K562 (cell line): ENCODE data around the gene PCDHGB5. TPM values are rescaled to one million over a fixed set of nuclear protein-coding genes. Genes with fewer than 3 reads are reported as not detected.
"Not testable (repeated sequence)": the region's sequence is repeated elsewhere in the genome, so short reads cannot be mapped to it uniquely, and the experiment has no call there.

ENCODE experiments used
- ATAC-seq: fragments of 200-7000 bp; cut with Tn5 transposase; 3 replicates; pipeline ENCODE4 v1.9.1; 2020; ENCODE audit warnings: moderate library complexity
- BruUV-seq: library from RNA; stranded (reverse); fragments of 400-500 nt; replicated peaks from 2 replicates; lab custom pipeline; 2021; lab: Mats Ljungman, UMichigan
- CTCF ChIA-PET: fragments of 300-600 bp; formaldehyde crosslinking; extraction: SDS; loops from one replicate; lab custom pipeline; 2021; ENCODE audit warnings: low intra/inter-chr PET ratio; lab: Yijun Ruan, JAX
- POLR2A ChIA-PET: fragments of 300-600, 350-650 bp; sonication (Branson Sonifier 250); formaldehyde crosslinking; extraction: SDS; loops from one replicate; lab custom pipeline; 2021; ENCODE audit warnings: antibody characterized with exemption, inconsistent platforms; lab: Yijun Ruan, JAX
- DNase-seq, 4 experiments: peaks; one replicate each; pipeline versions ENCODE4 v3.0.0 to v3.0.0-alpha.2; 2011 to 2018; ENCODE audit warnings: low spot score in 3 of 4, mixed read lengths in 3 of 4; ENCODE audit errors: extremely low read depth in 1 of 4
- FAIRE-seq: peaks from 2 replicates; lab custom pipeline; 2011; peaks lifted over from hg19 to GRCh38; lab: Jason Lieb, UNC
- H2AFZ ChIP-seq: 2 replicates; pipeline ENCODE4 v1.6.0; 2011; ENCODE audit warnings: low read depth, low read length, control low read depth, inconsistent platforms
- H3K27ac ChIP-seq: fragments of 200-600 bp; 3 replicates; pipeline ENCODE4 v1.8.0; 2011; ENCODE audit warnings: low read depth, mild to moderate bottlenecking, control low read depth, inconsistent platforms, low read length, moderate library complexity, mixed read lengths; ENCODE audit errors: extremely low read depth
- H3K27me3 ChIP-seq, 2 experiments: fragments of 300-600 bp in 1 of 2; 2 replicates in 1 of 2; 3 replicates in 1 of 2; pipeline versions ENCODE4 v1.6.0 to v1.8.0; 2011; ENCODE audit warnings: inconsistent platforms in 2 of 2, low read length in 2 of 2, mild to moderate bottlenecking in 1 of 2, mixed read lengths in 1 of 2, moderate library complexity in 1 of 2; ENCODE audit not compliant: control insufficient read depth in 2 of 2, insufficient read depth in 2 of 2
- H3K36me3 ChIP-seq: fragments of 300-600 bp; 3 replicates; pipeline ENCODE4 v1.8.0; 2011; ENCODE audit warnings: mild to moderate bottlenecking, low read length, inconsistent platforms; ENCODE audit not compliant: control insufficient read depth, insufficient read depth
- H3K4me1 ChIP-seq, 2 experiments: fragments of 200-600 bp in 1 of 2; replicated peaks in 1 of 2; 2 replicates in 1 of 2; 3 replicates in 1 of 2; pipeline versions ENCODE4 v1.5.1 to v1.8.0; 2011; ENCODE audit warnings: inconsistent platforms in 2 of 2, low read length in 2 of 2, mild to moderate bottlenecking in 1 of 2, mixed read lengths in 1 of 2, moderate library complexity in 1 of 2; ENCODE audit not compliant: control insufficient read depth in 2 of 2, insufficient read depth in 2 of 2
- H3K4me2 ChIP-seq: 2 replicates; pipeline ENCODE4 v1.6.1; 2011; ENCODE audit warnings: low read length, control low read depth, inconsistent platforms, mixed read lengths; ENCODE audit not compliant: insufficient read depth
- H3K4me3 ChIP-seq: fragments of 200-600 bp; sonication (generic), shearing (Covaris generic); 2 replicates; pipeline ENCODE4 v1.5.1; 2016; ENCODE audit warnings: control low read depth, inconsistent platforms
- H3K79me2 ChIP-seq: fragments of 200-600 bp; 3 replicates; pipeline ENCODE4 v1.8.0; 2011; ENCODE audit warnings: low read length, inconsistent platforms; ENCODE audit not compliant: control insufficient read depth, insufficient read depth
- H3K9ac ChIP-seq, 2 experiments: 2 replicates each; pipeline versions ENCODE4 v1.6.0 to v1.6.1; 2011; ENCODE audit warnings: low read depth in 2 of 2, low read length in 2 of 2, control low read depth in 1 of 2, inconsistent platforms in 1 of 2, mild to moderate bottlenecking in 1 of 2, mixed read lengths in 1 of 2; ENCODE audit not compliant: insufficient read depth in 1 of 2
- H3K9me1 ChIP-seq: one replicate; pipeline ENCODE4 v1.6.0; 2011; ENCODE audit warnings: inconsistent platforms, mild to moderate bottlenecking, low read length, moderate library complexity; ENCODE audit not compliant: control insufficient read depth, insufficient read depth
- H3K9me3 ChIP-seq: replicated peaks from 2 replicates; pipeline ENCODE4 v1.5.1; 2011; ENCODE audit warnings: low read depth, low read length, inconsistent platforms; ENCODE audit not compliant: control insufficient read depth, insufficient read depth
- H4K20me1 ChIP-seq: replicated peaks from 2 replicates; pipeline ENCODE4 v1.6.1; 2011; ENCODE audit warnings: low read length, inconsistent platforms, mixed read lengths; ENCODE audit not compliant: control insufficient read depth, insufficient read depth
- CTCF ChIP-seq, 3 experiments: IDR thresholded peaks in 2 of 3; conservative IDR thresholded peaks in 1 of 3; 2 replicates each; pipeline ENCODE4 v1.5.1; 2011 to 2012; ENCODE audit warnings: low read length in 3 of 3, mild to moderate bottlenecking in 3 of 3, control low read depth in 2 of 3, improper control_type of control experiment in 1 of 3, inconsistent platforms in 1 of 3, low read depth in 1 of 3, mixed read lengths in 1 of 3, moderate library complexity in 1 of 3; ENCODE audit not compliant: insufficient read depth in 2 of 3
- NRF1 ChIP-seq, 2 experiments: fragments of 450-650 bp; IDR thresholded peaks in 1 of 2; conservative IDR thresholded peaks in 1 of 2; 2 replicates each; pipeline ENCODE4 v1.6.1; 2014; ENCODE audit warnings: mild to moderate bottlenecking in 2 of 2
- RAD21 ChIP-seq, 2 experiments: fragments of 250-450 bp in 1 of 2; fragments of 450-650 bp in 1 of 2; sonication (Bioruptor Pico) in 1 of 2; formaldehyde crosslinking in 1 of 2; IDR thresholded peaks in 1 of 2; conservative IDR thresholded peaks in 1 of 2; 2 replicates each; pipeline versions ENCODE4 v1.4.0 to v1.8.0; 2020 to 2022; ENCODE audit warnings: mild to moderate bottlenecking in 2 of 2, moderate library complexity in 1 of 2
- WGBS: fragments of 100-300 bp; shearing (Covaris generic); methylation state at CpG from one replicate; pipeline ENCODE4 v1.1.6; 2016; ENCODE audit warnings: low coverage, mixed read lengths; ENCODE audit not compliant: insufficient coverage; ENCODE audit errors: missing lambda C conversion rate; 5-methylcytosine and 5-hydroxymethylcytosine counted together
- in situ Hi-C: fragments of 300-500 bp; cut with MboI; formaldehyde crosslinking; loops from 4 replicates; pipeline ENCODE4 v1.15.0; 2018; ENCODE audit warnings: inconsistent platforms, mixed read lengths
- intact Hi-C: fragments of 100-400 bp; cut with micrococcal nuclease; formaldehyde crosslinking; loops from 2 replicates; pipeline ENCODE4 v1.14.2; 2022
- polyA plus RNA-seq, 8 experiments: library from polyadenylated mRNA; depleted of rRNA in 4 of 8; stranded (reverse) in 5 of 8; unstranded in 3 of 8; fragments of >200 nt; fragmentation: Nextera tagmentation in 2 of 8; fragmentation: Illumina TruSeq in 1 of 8; extraction: Ambion mirVana in 2 of 8; extraction: Trizol in 1 of 8; gene quantifications; 2 replicates each; pipeline versions ENCODE4 v1.2.1 to v1.2.3, GENCODE V29; 2011 to 2014; ENCODE audit warnings: inconsistent platforms in 1 of 8, missing spikeins in 1 of 8
- total RNA-seq, 7 experiments: library from RNA; depleted of rRNA in 6 of 7; stranded (reverse); fragments of >200 nt in 6 of 7; fragmentation: Illumina TruSeq in 2 of 7; extraction: Trizol in 2 of 7; gene quantifications; 2 replicates each; pipeline versions ENCODE4 v1.2.1 to v1.2.3, GENCODE V29; 2011 to 2021; ENCODE audit warnings: low replicate concordance in 1 of 7

PCDHGB5 gene
- total and polyA plus RNA-seq, 9 of the 15 experiments (the other 6 are each of a cell fraction or from before 2014, with no cell fraction given), result 0.05 to 0.29 (median 0.12) TPM; not detected in 2

- in situ Hi-C loops, H3K27ac ChIP-seq, intact Hi-C loops, H3K79me2 ChIP-seq, BruUV-seq, H3K9ac ChIP-seq, H4K20me1 ChIP-seq, H3K4me3 ChIP-seq, H3K9me1 ChIP-seq, H3K36me3 ChIP-seq, H3K9me3 ChIP-seq, H3K4me2 ChIP-seq, FAIRE-seq, H2AFZ ChIP-seq: not testable (repeated sequence)
- TF ChIP-seq CTCF (IDR thresholded peaks at IDR 0.05 in 2 of 3, conservative IDR thresholded peaks at IDR 0.05 in 1 of 3; ENCODE audit: insufficient read depth in 2 of 3, low read depth in 1 of 3, low read length in 3 of 3) (peak; percentile 54 to 71 (median 58)), NRF1 (conservative IDR thresholded peaks at IDR 0.05 in 1 of 2, IDR thresholded peaks at IDR 0.05 in 1 of 2) (peak; percentile 40 to 49; a peak in 2 of 4 replicates), RAD21 (CRISPR knock-in tag; conservative IDR thresholded peaks at IDR 0.05 in 1 of 2, IDR thresholded peaks at IDR 0.05 in 1 of 2) (peak in 1 of 2 experiments; percentile 46; a peak in 2 of 4 replicates)
- peaks cover 0 to 12% of the 10 kb centered on the region in 2 experiments; a peak in 3 of 5 replicates for H3K4me1 ChIP-seq
- DNase-seq (peak; percentile 25 to 41 (median 34)), ATAC-seq (peak; percentile 88)
- ChIA-PET CTCF (interaction anchor here (0.7 to 1.0 kb wide), 3 partner anchors 81 to 156 kb away, joined by 3 to 4 read pairs (median 3); partner anchors contain the start of gene PCDHGC5), POLR2A (interaction anchor here (0.5 kb wide), 1 partner anchor 232 kb away, joined by 3 read pairs; no protein-coding TSS in a partner anchor)
- peaks cover 3 to 29% of the 10 kb centered on the region in 2 experiments; a peak in 3 of 5 replicates for H3K27me3 ChIP-seq
- 36% methylated on average over 41 of the region's 51 CpGs for WGBS
Observed at GRCh38 chr5:141407790-141408505, 10.2 kb downstream of the PCDHGB5 start, which contains the start of gene PCDHGB6. Gene PCDHGB6 (plus strand): TSS chr5:141408021. CDS start chr5:141408203, 182 bp downstream.
